ENCODE measurements around the gene CWC27. TPM values are rescaled to one million over a fixed set of nuclear protein-coding genes. Genes with fewer than 3 reads are reported as not detected.

Gene CWC27
- total RNA-seq, 4 donors from 2014 or later: 13.0 to 22.9 (median 19.9) TPM

- peak overlapping the region in 1 of 4 donors; percentile 52 for H3K27ac ChIP-seq
- peaks cover 4 to 27% (median 7%) of the 10 kb centered on the region in 3 donors for H3K4me1 ChIP-seq
- ATAC-seq: no peak
- H3K4me3 ChIP-seq: no peak overlapping the region
- TF ChIP-seq POLR2A (IDR thresholded peaks at IDR 0.05) (no peak), CTCF (IDR thresholded peaks at IDR 0.05) (no peak), POLR2AphosphoS5 (IDR thresholded peaks at IDR 0.05) (no peak), EP300 (IDR thresholded peaks at IDR 0.05) (no peak)
- 72 to 93% methylated on average over 4 to 6 of the region's 6 CpGs for WGBS, 2 donors (ENCODE audit: low coverage in 1 of 2)
- H3K36me3 ChIP-seq: no peaks in the 10 kb centered on the region
- no peaks in the 10 kb centered on the region for H3K27me3 ChIP-seq
- no peaks in the 10 kb centered on the region for H3K9me3 ChIP-seq
Observed at GRCh38 chr5:65059681-65060598, 291.2 kb downstream of the CWC27 start.

- no peak for TF ChIP-seq CTCF (IDR thresholded peaks at IDR 0.05)
- TF ChIP-seq EP300 (IDR thresholded peaks at IDR 0.05): no peak
- TF ChIP-seq POLR2AphosphoS5 (IDR thresholded peaks at IDR 0.05): no peak
- TF ChIP-seq POLR2A (IDR thresholded peaks at IDR 0.05): no peak
- WGBS, 2 donors (ENCODE audit: low coverage in 1 of 2): 74 to 90% methylated on average over 4 to 6 of the region's 9 CpGs
- Histone ChIP-seq H3K9me3 (no peaks in the 10 kb centered on the region), H3K36me3 (no peaks in the 10 kb centered on the region), H3K4me1 (peaks cover 4 to 30% (median 8%) of the 10 kb centered on the region in 3 donors), H3K4me3 (no peak overlapping the region), H3K27ac (no peak overlapping the region), H3K27me3 (no peaks in the 10 kb centered on the region)
- no peak for ATAC-seq
Observed at GRCh38 chr5:65061250-65061973, 292.7 kb downstream of the CWC27 start.

- H3K27ac ChIP-seq: no peak overlapping the region
- TF ChIP-seq POLR2A (IDR thresholded peaks at IDR 0.05) (no peak), POLR2AphosphoS5 (IDR thresholded peaks at IDR 0.05) (no peak), CTCF (IDR thresholded peaks at IDR 0.05) (no peak), EP300 (IDR thresholded peaks at IDR 0.05) (no peak)
- 75% methylated on average over 1 of the region's 1 CpG; no CpG with 5 or more reads in 1 of the 2 donors for WGBS, 2 donors (ENCODE audit: low coverage in 1 of 2)
- peaks cover 4 to 35% (median 12%) of the 10 kb centered on the region in 3 donors for H3K4me1 ChIP-seq
- ATAC-seq: no peak
- H3K27me3 ChIP-seq: no peaks in the 10 kb centered on the region
- H3K4me3 ChIP-seq: no peak overlapping the region
- no peaks in the 10 kb centered on the region for H3K36me3 ChIP-seq
- no peaks in the 10 kb centered on the region for H3K9me3 ChIP-seq
Observed at GRCh38 chr5:65061974-65062353, 293.2 kb downstream of the CWC27 start.

GRCh38 chr5:65062469-65063083 is 293.8 kb downstream of the CWC27 start:
- TF ChIP-seq POLR2AphosphoS5 (IDR thresholded peaks at IDR 0.05) (peak; percentile 77), POLR2A (IDR thresholded peaks at IDR 0.05) (no peak), CTCF (IDR thresholded peaks at IDR 0.05) (no peak)
- H3K27me3 ChIP-seq: no peaks in the 10 kb centered on the region
- no peak overlapping the region for H3K4me3 ChIP-seq
- WGBS, 2 donors (ENCODE audit: low coverage in 1 of 2): 24 to 27% methylated on average over 3 to 6 of the region's 6 CpGs
- no peaks in the 10 kb centered on the region for H3K36me3 ChIP-seq
- peaks cover 4 to 37% (median 12%) of the 10 kb centered on the region in 3 donors for H3K4me1 ChIP-seq
- H3K27ac ChIP-seq: peak overlapping the region; percentile 47 to 75 (median 60)
- H3K9me3 ChIP-seq: no peaks in the 10 kb centered on the region
- ATAC-seq: peak; percentile 91

Measured in gastroesophageal sphincter (tissue), 4 donors.